HUDEP-2 (cell line): Measurements from ENCODE around the gene STUM.
"Not testable (repeated sequence)": the region's sequence is repeated elsewhere in the genome, so short reads cannot be mapped to it uniquely, and the experiment has no call there.

Experiments
- DNase-seq, 76 experiments: peaks; one replicate each; lab custom pipeline; 2025; ENCODE audit not compliant: unreplicated experiment in 76 of 76; lab: John Stamatoyannopoulos, UW

STUM gene

DNA sequence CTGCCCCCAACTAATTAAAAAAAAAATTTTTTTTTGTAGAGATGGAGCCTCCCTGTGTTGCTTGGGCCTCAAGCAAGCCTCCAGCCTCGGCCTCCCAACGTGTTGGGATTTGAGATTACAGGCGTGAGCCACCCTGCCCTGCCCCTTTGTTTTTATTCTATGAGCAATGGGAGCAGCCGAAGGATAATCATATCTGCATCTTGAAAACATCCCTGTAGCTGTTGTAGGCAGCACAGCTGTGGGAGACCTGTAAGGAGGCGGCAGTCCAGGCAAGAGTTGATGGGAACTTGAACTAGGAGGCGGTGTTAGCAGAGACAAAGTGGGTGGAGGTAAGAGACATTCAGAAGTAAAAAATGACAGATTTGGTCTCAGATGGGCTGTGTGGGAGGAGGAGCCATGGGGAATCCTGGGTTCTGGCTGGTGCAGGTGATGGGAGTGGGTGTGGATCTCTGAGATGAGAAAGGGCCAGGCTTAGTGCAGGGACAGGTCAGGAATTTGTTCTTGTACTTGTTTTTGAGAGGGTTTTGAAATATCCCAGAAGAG, 31.3 kb downstream of the STUM start:
- no peak for DNase-seq

DNA sequence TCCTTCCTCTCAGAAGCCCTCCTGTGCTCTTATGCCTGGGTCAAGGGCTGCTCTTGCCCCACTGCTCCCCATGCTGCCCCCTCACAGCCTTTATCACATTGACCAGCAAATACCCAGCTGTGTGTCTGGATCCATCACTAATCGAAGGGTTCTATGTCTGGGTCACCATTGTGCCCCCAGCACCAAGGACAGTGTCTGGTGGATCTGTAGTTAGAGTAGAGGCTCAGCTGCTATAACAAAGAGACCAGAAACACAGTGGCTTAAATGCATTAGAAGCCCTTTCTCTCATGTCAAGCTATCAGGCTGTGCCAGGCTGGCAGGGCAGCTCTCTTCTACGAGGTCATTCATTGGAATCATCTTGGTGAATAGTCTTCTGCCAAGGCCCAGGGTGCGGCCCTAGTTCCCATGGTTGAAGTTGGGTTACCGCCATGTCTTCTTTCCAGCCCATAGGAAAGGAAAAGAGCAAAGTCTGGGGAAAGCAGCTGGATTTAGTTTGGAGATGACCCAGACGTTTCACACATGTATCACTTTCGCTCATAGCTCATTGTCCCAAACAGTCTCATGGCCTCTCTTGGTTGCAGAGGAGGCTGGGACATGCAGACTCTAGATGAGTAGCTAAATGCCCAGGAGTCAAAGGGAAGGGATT, 32.2 kb downstream of the STUM start:
- DNase-seq: no peak

DNA sequence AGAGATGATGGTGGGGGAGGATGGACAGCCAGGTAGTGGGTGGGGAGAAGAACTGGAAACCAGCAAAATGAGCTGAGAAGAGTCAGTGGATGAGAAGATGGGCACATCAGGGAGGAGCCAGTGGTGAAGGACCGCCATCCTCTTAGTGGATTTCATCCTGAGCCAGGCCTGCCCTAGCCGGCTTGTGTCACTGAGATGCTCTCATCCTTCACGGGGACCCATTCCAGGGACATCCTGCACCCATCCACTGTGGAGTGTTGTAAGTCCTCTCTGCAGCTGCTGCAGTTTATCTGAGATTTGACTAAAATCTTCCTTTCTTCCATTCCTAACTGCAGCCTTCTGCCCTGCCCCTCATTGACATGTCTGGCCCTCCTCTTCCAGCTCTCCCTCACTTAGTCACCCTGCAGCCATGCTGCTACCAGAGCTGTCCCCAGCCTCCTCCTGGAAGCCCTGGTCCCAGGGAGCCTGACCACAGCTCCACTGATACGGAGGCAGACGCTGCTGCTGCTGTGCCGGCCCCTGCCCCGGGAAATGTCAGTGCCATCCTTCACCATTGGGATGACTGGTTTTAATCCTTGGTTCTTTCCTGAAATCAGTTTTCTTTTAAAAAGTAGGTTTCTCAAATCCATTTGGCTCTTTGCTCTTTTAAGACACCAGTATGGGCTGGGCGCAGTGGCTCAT, 33.2 kb downstream of the STUM start:
- DNase-seq: no peak

DNA sequence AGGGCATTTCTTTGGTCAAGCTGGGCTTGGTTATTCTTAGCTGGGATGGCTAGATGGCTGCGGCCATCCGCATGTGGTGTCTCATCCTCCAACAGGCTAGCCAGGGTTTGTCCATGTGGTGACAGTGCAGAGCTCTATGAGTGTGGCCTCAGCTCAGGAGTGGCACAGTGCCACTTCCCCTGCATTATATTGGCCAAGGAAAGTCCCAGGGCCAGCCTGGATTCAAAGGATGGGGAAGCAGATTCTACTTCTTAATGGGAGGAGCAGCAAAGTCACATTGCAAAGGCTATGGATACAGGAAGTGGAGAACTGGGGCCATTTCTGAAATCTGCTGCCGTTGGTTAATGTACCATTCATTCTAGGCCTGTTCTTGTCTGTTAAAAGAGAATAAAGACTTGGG, 34.4 kb downstream of the STUM start:
- DNase-seq: no peak

DNA sequence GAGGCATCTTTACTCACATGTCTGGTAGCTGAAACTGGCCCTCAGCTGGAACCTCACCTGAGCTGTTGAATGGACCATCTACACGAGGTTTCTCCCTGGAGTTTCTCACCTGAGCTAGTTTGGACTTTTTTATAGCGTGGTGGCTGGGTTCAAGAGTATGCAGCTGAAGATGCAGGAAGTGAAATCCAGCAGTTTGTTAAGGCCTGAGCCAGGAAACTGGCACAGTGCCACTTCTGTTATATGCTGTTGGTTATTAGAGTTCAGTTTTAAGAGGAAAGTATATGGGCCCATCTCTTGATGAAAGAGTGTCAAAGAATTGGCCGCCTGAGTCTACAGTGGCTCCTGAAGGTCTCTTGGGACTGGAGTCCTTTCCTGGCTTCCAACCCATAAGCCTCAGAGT, 35.6 kb downstream of the STUM start:
- DNase-seq: no peak

DNA sequence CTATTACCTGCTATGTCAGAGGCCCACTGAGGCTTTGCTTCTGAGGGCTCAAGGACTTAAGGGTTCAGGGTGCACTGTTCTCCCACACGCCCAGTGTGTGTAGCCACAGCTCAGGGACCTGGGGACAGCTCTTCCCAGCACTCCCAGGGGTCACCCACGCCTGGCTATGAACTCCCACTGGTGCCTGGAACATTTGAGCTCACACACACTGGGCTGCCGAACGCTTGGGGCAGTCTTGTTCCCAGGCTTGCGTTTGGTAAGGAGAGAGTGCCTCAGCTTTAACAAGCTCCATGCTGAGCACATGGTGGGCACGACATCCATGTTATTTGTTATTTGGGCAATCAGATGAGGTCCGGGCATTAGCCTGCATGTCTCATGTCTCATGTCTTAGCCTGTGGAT, 37.6 kb downstream of the STUM start:
- DNase-seq: no peak

DNA sequence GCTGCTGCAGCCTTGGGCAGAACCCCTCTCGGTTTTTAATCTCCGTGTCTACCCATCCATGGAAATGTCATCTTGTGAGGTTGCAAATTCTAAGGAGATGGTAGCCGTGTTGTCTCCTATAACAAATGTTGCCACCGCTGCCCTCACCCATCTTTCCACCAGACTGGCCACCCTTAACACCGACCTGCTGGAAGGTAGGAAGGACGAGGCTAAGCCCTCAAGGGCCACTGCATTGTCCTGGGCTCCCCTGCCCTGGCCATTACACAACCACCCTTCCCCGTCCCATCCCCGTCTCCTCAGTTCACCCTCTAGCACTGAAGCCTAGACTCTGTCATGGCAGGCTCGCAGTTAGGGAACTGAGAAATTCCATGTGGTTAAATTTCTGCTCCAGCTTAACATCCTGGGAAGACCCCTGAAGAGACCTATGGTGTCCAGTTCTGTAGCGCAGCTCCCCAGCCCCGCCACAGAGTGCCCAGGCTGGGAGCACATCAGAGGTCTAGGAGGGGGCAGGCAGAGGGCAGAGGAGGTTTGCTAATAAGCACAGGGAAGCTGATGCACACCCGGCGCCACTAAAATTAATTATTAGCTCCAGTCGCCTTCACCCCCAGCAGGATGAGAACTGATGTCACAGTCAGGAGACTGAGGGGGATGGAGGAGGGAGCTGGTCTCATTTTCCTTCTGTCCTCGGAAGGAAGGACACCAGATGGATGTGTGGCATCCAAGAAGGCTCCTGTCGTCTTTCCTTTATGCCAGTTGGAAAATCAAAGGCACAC, 38.3 kb downstream of the STUM start:
- no peak for DNase-seq

DNA sequence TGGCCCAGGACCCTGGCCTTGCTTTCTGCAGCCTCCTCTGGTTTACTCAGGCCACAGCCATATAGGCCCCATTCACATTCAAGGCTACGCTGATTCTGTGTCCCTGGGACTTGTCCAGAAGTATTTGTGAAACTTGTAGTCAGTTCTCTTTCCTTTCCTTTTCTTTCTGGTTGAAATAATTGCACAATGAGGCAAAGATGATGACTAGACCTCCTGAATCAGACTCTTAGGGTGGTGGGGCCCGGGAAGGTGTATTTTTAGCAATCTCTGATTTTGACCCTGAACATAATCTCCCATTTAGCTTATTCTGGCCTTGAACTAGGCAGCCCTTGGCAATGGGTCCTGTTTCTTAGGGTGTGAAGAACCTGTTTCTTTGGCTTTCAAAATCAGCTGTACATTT, 39.9 kb downstream of the STUM start:
- DNase-seq: no peak

DNA sequence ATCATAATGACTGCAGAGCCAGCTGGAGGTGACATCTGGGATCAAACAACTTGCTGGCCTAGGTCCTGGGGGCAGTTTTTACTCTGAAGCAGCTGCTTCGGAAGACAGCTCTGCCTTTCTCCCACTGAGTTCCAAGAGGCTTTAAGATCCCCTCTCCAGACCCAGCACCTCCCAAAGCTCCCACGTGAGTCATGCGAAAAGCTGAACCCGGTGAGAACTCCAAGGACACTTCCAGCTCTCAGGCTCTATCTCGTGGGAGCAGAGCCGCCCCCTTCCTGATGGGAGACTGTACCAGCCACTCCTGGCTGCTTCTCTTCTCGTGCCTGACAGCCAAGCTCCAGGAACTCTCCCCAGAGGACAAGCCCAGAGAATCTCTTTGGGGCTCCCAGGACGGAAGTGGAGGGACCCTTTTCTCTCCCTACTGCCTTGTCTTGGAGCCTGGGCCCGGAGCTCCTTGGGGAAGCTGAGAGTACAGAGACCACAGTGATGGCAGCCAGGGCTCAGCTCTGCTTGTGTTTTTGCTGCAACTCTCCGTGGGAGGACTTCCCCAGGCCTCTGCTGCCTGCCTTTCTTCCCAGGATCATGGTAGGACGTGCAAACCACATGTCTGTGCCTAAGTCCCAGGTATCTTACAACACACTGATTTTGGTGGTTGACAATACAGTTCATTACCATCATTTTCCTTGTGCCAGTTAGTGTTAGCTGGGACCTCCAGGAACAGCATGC, 40.6 kb downstream of the STUM start:
- no peak for DNase-seq

DNA sequence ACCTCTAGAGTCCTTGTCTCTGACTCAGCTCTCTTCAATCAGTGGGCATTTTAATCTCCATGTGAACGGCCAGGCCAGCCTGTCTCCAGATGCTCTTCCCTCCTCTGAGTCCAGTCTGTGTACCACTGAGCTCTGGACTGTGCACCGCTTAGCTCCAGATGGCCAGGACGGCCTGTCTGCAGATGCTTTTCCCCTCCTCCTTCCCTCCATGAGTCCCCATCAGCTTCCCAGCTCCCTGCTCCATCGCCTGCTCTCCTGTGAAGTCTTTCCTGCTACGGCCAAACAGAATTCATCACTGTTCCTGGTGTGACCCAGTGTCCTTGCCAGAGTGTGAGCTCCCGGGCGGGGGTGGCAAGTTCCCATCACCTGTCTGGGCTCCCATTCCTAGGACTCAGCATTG, 42.0 kb downstream of the STUM start:
- no peak for DNase-seq

DNA sequence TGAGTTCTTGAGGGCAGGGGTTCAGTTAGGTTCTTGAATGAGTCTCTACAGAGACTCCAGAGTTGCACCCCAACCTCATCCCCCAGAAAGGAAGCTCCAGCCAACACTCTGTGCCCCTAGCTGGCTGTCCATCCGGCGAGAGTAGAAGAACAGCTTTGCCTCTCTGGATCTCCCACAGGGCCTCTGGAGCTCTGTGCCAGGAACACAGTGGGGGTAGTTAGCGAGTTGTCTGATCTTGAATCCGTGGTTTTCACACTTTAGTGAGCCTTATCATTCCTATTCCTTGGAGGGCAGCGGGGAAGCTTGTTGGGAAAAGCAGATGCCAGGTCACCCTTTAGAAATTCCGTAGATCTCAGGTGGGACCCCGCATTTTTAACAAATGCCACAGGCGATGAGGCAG, 45.0 kb downstream of the STUM start:
- DNase-seq: no peak

DNA sequence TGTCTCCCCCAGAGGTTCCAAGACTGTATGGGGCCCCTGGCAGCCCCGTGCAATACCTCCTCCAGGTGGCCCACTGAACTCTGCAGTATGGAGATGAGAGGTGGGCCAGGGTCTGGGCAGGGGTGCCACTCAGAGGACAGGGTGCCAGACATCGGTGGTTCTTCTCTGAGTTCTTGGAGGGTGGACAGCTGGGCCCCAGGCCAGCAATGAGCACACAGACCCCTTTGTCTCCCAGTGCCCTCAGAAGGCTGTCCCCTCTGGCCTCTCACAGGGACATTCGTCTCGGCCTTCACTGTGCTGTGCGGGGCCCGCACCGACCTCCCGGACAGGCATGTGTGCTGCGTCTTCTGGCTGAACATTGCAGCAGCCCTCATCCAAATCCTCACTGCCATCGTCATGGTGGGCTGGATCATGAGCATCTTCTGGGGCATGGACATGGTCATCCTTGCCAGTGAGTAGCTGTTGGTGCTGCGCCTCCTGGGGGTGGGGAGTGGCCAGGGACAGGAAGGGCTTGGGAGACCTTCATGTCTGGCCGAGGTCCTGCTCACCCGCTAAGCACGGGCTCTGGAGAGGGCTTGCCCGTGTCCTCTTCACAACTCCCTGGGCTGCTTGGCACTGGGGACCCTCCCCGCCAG, 48.1 kb downstream of the STUM start:
- DNase-seq: no peak

DNA sequence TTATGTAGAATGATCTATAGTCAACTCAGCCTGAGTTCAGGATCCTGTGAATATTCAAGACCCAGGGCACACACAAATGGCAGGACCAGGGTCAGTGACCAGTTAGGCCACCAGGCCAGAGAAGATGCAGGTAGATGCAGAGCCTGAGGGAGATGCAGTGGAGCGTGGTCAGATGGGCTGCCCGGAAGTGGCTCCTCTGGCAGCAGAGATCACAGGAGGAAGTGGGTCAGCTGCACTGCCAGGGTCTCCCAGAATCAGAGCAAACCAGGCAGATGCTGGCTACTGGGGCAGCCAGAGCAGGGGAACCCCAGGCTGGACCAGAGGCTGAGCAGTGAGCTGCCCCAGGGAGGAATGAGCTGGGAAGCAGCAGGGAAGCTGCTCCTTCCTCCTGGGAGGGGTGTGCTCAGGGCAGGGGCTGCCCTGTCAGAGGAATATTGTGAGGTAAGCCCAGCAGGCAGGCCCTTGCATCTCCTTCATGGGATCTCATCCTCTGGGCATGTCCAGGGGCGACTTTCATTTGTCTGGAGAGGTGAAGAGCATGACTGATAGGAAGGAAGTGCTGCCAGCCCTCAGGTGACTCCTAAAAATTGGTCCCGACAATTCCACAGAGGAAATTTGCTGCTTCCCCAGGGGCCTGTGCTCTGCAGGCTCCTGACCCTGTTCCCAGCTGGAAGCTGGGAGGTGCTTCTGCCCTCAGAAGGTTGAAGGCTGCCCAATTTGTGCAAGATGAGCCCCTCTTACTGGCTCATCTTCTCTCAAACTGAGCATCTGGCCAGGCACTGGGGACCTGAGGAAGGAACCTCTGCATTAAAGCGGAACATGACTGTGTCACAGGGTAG, 49.3 kb downstream of the STUM start:
- no peak for DNase-seq

DNA sequence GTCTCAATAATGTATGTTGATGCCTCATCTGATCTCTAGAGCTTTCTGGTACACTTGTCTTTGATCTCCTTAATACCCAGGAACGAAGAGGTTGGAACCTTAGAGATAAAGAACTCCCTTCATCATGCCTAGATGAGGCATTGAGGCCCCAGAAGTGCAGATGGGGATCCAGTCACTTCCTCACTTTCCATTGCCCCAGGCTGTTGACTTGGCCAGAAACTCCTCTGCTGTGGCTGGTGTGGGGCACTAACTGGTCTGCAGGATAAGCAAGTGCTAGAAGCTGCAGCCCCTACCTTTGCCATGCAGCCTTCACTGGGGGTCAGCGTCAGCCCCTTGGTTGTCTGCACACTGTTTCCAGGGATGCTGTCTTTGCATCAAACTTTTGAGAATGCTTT, 49.9 kb downstream of the STUM start:
- no peak for DNase-seq

DNA sequence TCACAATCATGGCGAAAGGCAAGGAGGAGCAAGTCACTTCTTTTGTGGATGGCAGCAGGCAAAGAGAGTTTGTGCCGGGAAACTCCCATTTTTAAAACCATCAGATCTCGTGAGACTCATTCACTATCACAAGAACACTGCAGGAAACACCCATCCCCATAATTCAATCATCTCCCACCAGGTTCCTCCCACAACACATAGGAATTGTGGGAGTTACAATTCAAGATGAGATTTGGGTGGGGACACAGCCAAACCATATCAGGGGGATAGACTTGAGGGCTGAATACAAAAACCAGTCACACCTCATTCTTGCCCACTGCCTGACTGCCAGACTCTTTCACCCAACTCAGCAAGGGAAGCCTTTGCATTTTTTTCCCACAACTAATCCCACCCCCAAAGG, 50.4 kb downstream of the STUM start:
- DNase-seq: not testable (repeated sequence)

DNA sequence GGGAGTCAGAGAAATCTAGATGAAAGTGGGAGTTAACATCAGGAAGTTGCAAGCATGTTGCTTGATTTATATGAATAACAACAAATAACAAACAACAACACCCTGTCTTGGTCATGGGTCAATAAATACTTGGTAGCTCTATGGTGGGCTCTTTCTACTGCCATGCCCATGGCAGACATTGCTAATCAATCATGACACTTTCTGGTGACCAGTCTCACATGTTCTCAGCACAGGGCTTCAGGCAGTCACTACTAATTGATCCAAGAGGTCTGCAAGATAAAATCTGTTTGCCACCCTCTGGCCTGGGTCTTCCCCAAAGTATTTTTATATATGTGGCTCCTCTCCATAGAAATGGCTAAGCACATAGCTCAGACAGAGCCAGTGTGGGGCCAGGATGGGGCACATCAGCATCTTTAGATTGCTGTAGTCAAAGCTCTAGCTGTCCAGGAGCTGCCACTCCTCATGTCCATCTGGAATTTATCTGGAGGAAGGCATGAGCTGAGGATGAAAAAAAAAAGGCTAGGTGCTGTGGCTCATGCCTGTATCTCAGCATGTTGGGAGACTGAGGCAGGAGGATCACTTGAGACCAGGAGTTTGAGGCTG, 51.2 kb downstream of the STUM start:
- no peak for DNase-seq

DNA sequence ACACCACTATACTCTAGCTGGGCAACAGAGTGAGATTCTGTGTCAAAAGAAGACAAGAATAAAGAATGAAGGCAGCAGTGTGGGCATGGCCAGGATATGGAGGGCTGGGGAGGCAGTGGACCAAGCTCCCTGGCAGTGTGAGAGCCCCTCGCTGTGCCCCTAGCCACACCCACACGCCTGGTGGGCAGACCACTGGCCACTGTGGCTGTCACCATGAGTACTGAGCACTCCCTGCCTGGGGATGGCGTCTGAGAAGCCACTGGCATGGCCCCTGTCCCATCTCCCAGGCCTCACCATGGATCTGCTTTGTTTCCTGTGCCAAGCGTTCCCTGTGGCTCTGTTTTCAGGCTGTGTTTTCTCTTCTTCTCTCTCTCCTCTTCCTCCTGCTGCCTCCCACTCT, 51.7 kb downstream of the STUM start:
- no peak for DNase-seq

DNA sequence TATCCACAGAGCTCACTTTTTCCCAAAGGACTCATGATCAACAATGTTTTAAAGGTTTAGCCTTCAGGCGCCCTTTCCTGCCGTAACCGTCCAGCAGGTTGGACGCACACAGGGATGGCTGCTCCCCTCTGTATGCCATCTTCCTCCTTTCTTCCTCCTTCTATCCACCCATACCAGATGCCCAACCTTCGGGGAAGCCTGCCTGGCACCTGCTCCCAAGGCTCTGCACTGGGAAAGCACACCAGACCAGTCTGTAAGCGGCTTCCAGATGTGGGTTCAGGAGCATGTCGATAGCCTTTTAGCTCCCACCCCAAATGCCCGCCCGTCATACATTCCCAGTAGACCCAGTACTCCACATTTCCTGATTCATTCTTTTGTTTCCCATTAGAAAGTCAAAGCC, 52.9 kb downstream of the STUM start:
- no peak for DNase-seq
